ENCODE measurements around the gene EIF4A3.

GRCh38 chr17:80196652-80197051 is 49.7 kb upstream of the EIF4A3 start:
- TF ChIP-seq EZH2 (IDR thresholded peaks at IDR 0.05) (no peak), POLR2AphosphoS5 (IDR thresholded peaks at IDR 0.05; ENCODE audit: borderline replicate concordance, low read depth, low read length) (no peak), FOXP2 (optimal IDR thresholded peaks at IDR 0.05; ENCODE audit: control extremely low read depth, extremely low read length, insufficient read depth) (no peak)
